Measurements from ENCODE around the gene SLC9B2. TPM values are rescaled to one million over a fixed set of nuclear protein-coding genes. Genes with fewer than 3 reads are reported as not detected.

SLC9B2 gene
- polyA plus RNA-seq, 1 experiment, result 10.1 TPM

DNA sequence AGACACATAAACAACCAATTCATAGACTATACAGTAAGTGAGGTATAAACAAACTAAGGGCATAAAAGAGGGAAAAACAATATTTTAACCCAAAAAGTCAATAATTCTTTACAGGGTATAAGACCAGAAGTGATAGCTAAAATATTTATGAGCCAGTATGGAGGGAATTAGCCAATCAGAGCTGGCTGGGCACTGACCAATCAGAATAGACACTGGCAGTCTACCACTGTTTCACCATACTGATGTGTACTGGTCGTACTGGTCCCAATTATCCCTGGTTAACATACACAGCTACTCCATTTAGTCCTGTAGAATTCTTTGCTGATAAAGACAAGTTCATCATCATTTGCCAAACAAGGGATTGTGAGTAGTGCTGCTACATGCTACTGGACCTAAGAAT, 47.3 kb downstream of the SLC9B2 start:
- ChIA-PET CTCF (interaction anchor here (1.0 to 2.3 kb wide), 3 partner anchors 11 to 63 kb away, joined by 3 to 9 read pairs (median 4); no protein-coding TSS in a partner anchor), POLR2A (no interaction called here)
- DNase-seq (ENCODE audit: low read depth, low spot score), result no peak
- no peak overlapping the region for H3K27ac ChIP-seq (ENCODE audit: low read depth, low read length)
- H3K9me3 ChIP-seq (ENCODE audit: control insufficient read depth, insufficient read depth, low read length), result no peaks in the 10 kb centered on the region
- no peaks in the 10 kb centered on the region for H3K27me3 ChIP-seq (ENCODE audit: control insufficient read depth, insufficient read depth, low read length)
- TF ChIP-seq CTCF (IDR thresholded peaks at IDR 0.05; ENCODE audit: low read depth, low read length), result no peak
- no peak overlapping the region for H3K4me3 ChIP-seq (ENCODE audit: low read depth, low read length)

- DNase-seq (ENCODE audit: low read depth, low spot score), result no peak
- no peak overlapping the region for H3K27ac ChIP-seq (ENCODE audit: low read depth, low read length)
- H3K4me3 ChIP-seq (ENCODE audit: low read depth, low read length), result no peak overlapping the region
- no peaks in the 10 kb centered on the region for H3K9me3 ChIP-seq (ENCODE audit: control insufficient read depth, insufficient read depth, low read length)
- CTCF ChIA-PET, result no interaction called here
- POLR2A ChIA-PET, result no interaction called here
- TF ChIP-seq CTCF (IDR thresholded peaks at IDR 0.05; ENCODE audit: low read depth, low read length), result no peak
- no peaks in the 10 kb centered on the region for H3K27me3 ChIP-seq (ENCODE audit: control insufficient read depth, insufficient read depth, low read length)
These were observed 49.7 kb downstream of the SLC9B2 start for GRCh38 chr4:103026868-103027267.

DNA sequence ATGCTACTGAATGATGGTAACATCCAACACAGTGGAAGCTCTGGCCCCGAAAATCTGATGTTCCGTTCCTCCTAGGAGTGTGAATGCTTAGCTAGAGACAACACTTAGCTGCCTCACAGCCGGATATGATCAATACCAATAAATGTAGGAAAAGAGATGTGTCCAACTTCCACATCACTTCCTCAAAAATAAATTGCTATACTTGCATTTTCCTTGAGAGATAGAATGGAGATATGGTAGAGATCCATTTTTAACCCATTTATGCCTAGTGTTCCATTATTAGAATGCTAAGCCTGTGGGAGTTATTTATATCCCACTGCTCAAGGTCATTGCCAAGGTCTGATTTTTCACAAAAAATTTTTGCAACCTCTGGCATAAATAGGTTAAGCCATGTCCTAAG, 51.6 kb downstream of the SLC9B2 start:
- ChIA-PET CTCF (interaction anchor here (1.0 kb wide), 1 partner anchor 21 kb away, joined by 3 read pairs; no protein-coding TSS in a partner anchor), POLR2A (no interaction called here)
- no peak for TF ChIP-seq CTCF (IDR thresholded peaks at IDR 0.05; ENCODE audit: low read depth, low read length)
- Histone ChIP-seq H3K27me3 (ENCODE audit: control insufficient read depth, insufficient read depth, low read length) (no peaks in the 10 kb centered on the region), H3K9me3 (ENCODE audit: control insufficient read depth, insufficient read depth, low read length) (no peaks in the 10 kb centered on the region), H3K27ac (ENCODE audit: low read depth, low read length) (no peak overlapping the region), H3K4me3 (ENCODE audit: low read depth, low read length) (no peak overlapping the region)
- DNase-seq (ENCODE audit: low read depth, low spot score), result no peak

DNA sequence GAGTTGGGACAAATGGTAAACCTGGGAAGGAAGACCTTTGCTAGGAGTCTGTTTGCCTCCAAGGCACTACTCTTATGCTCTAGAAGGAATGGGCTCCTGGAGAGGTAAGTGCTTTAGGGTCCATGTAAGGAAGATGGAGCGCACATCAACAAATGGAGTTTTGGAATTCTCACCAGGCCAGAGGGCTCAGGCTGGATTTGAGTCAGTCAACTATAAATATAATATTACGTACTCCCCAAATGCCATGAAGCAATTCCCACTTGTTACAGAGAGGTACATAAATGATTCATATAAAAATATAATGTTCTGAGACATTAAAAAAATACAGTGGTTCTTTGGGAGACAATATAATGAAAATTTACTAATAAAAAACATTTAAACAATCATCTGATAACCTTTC, 55.4 kb downstream of the SLC9B2 start:
- H3K27me3 ChIP-seq (ENCODE audit: control insufficient read depth, insufficient read depth, low read length), result no peaks in the 10 kb centered on the region
- no peak overlapping the region for H3K27ac ChIP-seq (ENCODE audit: low read depth, low read length)
- H3K9me3 ChIP-seq (ENCODE audit: control insufficient read depth, insufficient read depth, low read length), result no peaks in the 10 kb centered on the region
- no peak overlapping the region for H3K4me3 ChIP-seq (ENCODE audit: low read depth, low read length)
- TF ChIP-seq CTCF (IDR thresholded peaks at IDR 0.05; ENCODE audit: low read depth, low read length), result no peak
- POLR2A ChIA-PET, result no interaction called here
- DNase-seq (ENCODE audit: low read depth, low spot score), result no peak
- CTCF ChIA-PET, result no interaction called here

DNA sequence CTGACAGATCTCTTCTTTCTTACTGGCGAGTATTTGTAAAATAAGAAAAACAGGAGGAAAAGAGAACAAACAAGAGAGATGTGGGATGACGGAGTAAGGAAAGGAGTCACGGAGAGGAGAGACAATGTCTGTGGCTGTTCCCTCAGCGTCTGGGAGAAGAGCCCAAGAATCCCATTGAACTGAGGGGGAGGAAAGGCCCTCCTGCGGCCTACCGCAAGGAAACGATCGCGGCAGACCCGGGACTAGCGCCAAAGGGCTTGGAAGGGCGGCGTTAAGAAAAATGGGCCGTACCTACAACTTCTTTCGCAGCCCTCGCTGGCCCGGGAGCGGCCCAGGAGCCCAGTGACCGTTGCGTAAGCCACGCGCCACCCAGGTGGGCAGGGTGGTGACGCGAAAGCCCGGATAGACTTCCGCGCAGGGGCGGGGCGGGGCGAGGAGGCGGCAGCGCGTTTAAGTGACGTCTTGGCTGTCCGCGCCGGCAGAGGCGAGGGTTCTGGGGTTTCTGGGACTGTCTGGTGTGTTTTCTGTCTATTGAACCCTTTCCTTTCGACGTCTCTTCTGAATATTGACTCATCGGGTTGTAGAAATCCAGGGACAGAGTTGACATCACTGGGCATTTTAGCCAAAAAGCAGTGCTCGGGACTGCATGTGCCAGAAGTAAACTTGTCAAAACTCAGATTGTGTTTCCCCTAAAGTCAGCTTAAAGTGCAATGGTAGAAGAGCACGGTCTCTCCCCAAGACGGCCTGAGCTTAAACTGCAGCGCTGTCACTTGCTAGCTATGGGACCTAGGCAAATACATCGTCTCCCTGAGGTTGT, 57.0 kb downstream of the SLC9B2 start, which contains the start of gene SLC9B1:
SLC9B1 (minus strand) TSS at position 398 of the 817 bp plus-strand sequence. CDS start 27,994 bp downstream, outside the sequence.
- TF ChIP-seq CTCF (IDR thresholded peaks at IDR 0.05; ENCODE audit: low read depth, low read length), result no peak
- Histone ChIP-seq H3K27me3 (ENCODE audit: control insufficient read depth, insufficient read depth, low read length) (no peaks in the 10 kb centered on the region), H3K4me3 (ENCODE audit: low read depth, low read length) (peak within 1 kb of the TSS; percentile 62), H3K27ac (ENCODE audit: low read depth, low read length) (peak within 1 kb of the TSS; percentile 92), H3K9me3 (ENCODE audit: control insufficient read depth, insufficient read depth, low read length) (no peaks in the 10 kb centered on the region)
- ChIA-PET POLR2A (interaction anchor here (0.6 kb wide), 1 partner anchor 192 kb away, joined by 3 read pairs; the partner anchor contains the start of gene UBE2D3), CTCF (interaction anchor here (0.7 to 1.5 kb wide), 3 partner anchors 70 to 81 kb away, joined by 3 to 4 read pairs (median 4); no protein-coding TSS in a partner anchor)
- DNase-seq (ENCODE audit: low read depth, low spot score), result peak; percentile 91

Data from AG04450 (cell line).